Nephron progenitor cell (in vitro differentiated cells): ENCODE measurements around the gene WWTR1.
A peak's percentile ranks its signal among the peaks of the same experiment; 100 is the strongest.

Experiments
- DNase-seq: peaks from one replicate; pipeline ENCODE4 v3.0.0; 2021
- H3K27ac Mint-ChIP-seq: 2 replicates; pipeline ENCODE4 v1.8.0; 2021; ENCODE audit warnings: mild to moderate bottlenecking, moderate library complexity, mixed read lengths
- H3K27me3 Mint-ChIP-seq: 2 replicates; pipeline ENCODE4 v1.8.0; 2021; ENCODE audit warnings: mild to moderate bottlenecking, low read depth, mixed read lengths; ENCODE audit not compliant: poor library complexity
- H3K36me3 Mint-ChIP-seq: 2 replicates; pipeline ENCODE4 v1.8.0; 2021; ENCODE audit warnings: low read depth, mixed read lengths
- H3K4me1 Mint-ChIP-seq: 2 replicates; pipeline ENCODE4 v1.8.0; 2021; ENCODE audit warnings: mixed read lengths
- H3K4me3 Mint-ChIP-seq: 2 replicates; pipeline ENCODE4 v1.8.0; 2021; ENCODE audit warnings: mild to moderate bottlenecking, moderate library complexity, mixed read lengths
- H3K9me3 Mint-ChIP-seq: 2 replicates; pipeline ENCODE4 v1.8.0; 2021; ENCODE audit warnings: mild to moderate bottlenecking, moderate library complexity, mixed read lengths
- TF ChIP-seq, protein P1 (sequence below): fragments of 200-600 bp; sonication (generic); IDR thresholded peaks from 2 replicates; pipeline ENCODE4 v1.5.0; 2021; ENCODE audit warnings: antibody characterized with exemption

WWTR1 gene

GRCh38 chr3:149604125-149604875 is 53.5 kb downstream of the WWTR1 start:
- no peaks in the 10 kb centered on the region for H3K9me3 Mint-ChIP-seq
- TF ChIP-seq, protein P1, sequence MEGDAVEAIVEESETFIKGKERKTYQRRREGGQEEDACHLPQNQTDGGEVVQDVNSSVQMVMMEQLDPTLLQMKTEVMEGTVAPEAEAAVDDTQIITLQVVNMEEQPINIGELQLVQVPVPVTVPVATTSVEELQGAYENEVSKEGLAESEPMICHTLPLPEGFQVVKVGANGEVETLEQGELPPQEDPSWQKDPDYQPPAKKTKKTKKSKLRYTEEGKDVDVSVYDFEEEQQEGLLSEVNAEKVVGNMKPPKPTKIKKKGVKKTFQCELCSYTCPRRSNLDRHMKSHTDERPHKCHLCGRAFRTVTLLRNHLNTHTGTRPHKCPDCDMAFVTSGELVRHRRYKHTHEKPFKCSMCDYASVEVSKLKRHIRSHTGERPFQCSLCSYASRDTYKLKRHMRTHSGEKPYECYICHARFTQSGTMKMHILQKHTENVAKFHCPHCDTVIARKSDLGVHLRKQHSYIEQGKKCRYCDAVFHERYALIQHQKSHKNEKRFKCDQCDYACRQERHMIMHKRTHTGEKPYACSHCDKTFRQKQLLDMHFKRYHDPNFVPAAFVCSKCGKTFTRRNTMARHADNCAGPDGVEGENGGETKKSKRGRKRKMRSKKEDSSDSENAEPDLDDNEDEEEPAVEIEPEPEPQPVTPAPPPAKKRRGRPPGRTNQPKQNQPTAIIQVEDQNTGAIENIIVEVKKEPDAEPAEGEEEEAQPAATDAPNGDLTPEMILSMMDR = no peak
- H3K27ac Mint-ChIP-seq = peak overlapping the region; percentile 40
- DNase-seq = no peak
- no peaks in the 10 kb centered on the region for H3K27me3 Mint-ChIP-seq
- peaks cover 12% of the 10 kb centered on the region for H3K36me3 Mint-ChIP-seq
- peaks cover 55% of the 10 kb centered on the region for H3K4me1 Mint-ChIP-seq
- H3K4me3 Mint-ChIP-seq = no peak overlapping the region

DNA sequence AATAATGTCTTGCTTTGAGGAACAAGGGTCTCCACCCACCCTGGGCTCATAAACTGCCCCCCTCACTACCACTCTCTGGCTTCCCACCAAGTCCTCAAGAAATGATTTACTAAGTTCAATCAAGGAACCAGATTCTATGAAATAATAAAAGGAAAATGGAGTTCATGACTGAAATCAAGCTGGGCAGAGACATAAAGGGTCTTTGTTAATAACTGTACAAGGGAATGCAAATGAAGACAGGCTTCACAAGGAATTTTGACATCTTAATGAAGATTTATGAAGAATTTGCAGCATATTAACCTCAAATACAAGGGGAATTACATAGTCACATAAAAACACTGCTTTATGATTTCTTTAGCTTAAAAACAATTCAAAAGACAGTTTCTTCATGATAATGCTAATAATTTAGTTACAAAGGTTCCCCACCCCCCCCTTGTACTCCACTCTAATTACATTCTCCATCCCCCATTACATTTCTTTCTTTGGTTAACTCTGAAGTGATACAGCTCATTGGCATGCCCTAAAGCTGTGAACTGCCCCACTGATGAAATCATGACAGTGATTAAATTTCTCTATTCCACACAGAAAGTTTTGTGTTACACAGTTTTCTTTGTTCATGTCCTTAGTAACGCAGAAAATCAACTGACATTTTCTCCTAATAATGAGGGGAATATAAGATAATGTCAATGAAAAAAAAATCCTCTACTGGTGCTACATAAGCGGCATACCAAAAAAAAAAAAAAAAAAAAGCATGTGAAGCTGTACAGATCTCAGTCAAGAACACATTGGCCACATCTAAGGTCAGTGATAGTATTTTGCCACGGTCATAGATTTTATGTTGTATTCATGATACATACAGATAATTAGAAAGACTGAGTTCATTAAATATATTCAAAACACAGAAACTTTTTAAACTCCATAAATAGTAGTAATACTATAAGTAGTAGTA is 54.4 kb downstream of the WWTR1 start:
- Mint-ChIP-seq H3K4me1 (peaks cover 51% of the 10 kb centered on the region), H3K27ac (peak overlapping the region; percentile 84), H3K4me3 (no peak overlapping the region), H3K27me3 (no peaks in the 10 kb centered on the region), H3K9me3 (no peaks in the 10 kb centered on the region), H3K36me3 (peaks cover 12% of the 10 kb centered on the region)
- no peak for DNase-seq
- TF ChIP-seq, protein P1 = no peak

DNA sequence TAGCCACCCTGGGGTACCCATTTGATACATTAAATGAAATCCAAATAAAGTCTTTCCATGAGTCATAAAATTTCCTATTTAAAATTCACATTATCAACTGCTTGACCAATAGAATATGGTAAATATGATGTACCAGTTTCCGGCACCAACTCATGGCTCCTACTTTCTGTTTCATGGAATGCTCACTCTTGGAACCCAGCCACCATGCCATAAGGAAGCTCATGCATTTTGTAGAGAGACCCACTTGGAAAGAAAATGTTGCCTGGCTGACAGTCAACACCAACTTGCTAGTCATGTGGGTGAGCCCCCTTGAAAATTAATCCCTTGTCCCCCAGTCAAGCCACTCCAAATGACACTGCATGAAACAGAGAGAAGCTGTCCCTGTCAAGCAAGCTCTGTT is 57.2 kb downstream of the WWTR1 start:
- no peak for DNase-seq
- H3K27ac Mint-ChIP-seq = no peak overlapping the region
- peaks cover 39% of the 10 kb centered on the region for H3K4me1 Mint-ChIP-seq
- H3K27me3 Mint-ChIP-seq = no peaks in the 10 kb centered on the region
- TF ChIP-seq, protein P1 = no peak
- H3K9me3 Mint-ChIP-seq = no peaks in the 10 kb centered on the region
- no peaks in the 10 kb centered on the region for H3K36me3 Mint-ChIP-seq
- H3K4me3 Mint-ChIP-seq = no peak overlapping the region

- no peak overlapping the region for H3K4me3 Mint-ChIP-seq
- no peak overlapping the region for H3K27ac Mint-ChIP-seq
- no peaks in the 10 kb centered on the region for H3K36me3 Mint-ChIP-seq
- no peak for DNase-seq
- no peaks in the 10 kb centered on the region for H3K27me3 Mint-ChIP-seq
- TF ChIP-seq, protein P1 = no peak
- H3K4me1 Mint-ChIP-seq = peaks cover 27% of the 10 kb centered on the region
- H3K9me3 Mint-ChIP-seq = no peaks in the 10 kb centered on the region
Observed at GRCh38 chr3:149599236-149599635, 58.6 kb downstream of the WWTR1 start.

DNA sequence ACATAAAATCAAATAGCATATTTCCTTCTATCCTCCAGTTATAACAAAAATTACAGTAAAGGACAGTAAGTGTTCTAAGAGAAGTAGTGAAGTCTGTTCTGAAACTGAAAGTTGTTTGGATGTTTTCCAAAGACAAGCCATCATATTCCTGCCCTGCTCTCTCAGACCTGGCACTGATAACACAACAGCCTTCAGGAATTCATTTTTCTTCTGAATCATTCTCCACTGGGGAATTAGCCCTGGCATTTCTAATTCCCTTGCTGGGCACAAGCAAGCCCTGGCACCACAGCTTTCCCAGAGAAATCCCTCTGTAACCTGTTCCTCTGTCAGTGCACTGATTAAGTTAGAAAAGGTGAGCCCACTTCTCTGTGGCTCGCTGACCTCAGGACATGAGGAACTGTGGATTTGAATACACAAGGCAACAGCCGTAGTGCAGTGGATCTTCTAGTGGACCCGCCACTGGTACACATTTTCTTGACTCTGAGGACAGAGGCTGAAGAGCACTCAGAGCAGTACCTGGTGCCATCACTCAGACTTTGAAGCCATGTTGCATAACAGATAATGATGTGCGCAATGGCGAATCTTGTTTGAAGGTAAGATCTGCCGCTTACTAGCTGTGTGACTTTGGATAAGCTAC is 61.6 kb downstream of the WWTR1 start:
- Mint-ChIP-seq H3K4me3 (no peak overlapping the region), H3K4me1 (peaks cover 24% of the 10 kb centered on the region), H3K9me3 (no peaks in the 10 kb centered on the region), H3K27me3 (no peaks in the 10 kb centered on the region), H3K27ac (no peak overlapping the region), H3K36me3 (no peaks in the 10 kb centered on the region)
- TF ChIP-seq, protein P1 = no peak
- no peak for DNase-seq
